KOPT-K1 (cell line): ENCODE results near the gene VTI1A.

Experiments used
- H3K27ac ChIP-seq: fragments of 200-600 bp; sonication (generic); 2 replicates; pipeline ENCODE4 v1.5.1; 2016; ENCODE audit warnings: antibody characterized with exemption, mild to moderate bottlenecking, low read depth, low read length; ENCODE audit not compliant: poor library complexity, severe bottlenecking
- H3K36me3 ChIP-seq: fragments of 200-600 bp; sonication (generic); 2 replicates; pipeline ENCODE4 v1.5.1; 2017; ENCODE audit warnings: antibody characterized with exemption, mild to moderate bottlenecking, low read length, moderate library complexity; ENCODE audit not compliant: insufficient read depth
- H3K9me3 ChIP-seq: fragments of 200-600 bp; sonication (generic); 2 replicates; pipeline ENCODE4 v1.5.1; 2017; ENCODE audit warnings: antibody characterized with exemption, low read length, mild to moderate bottlenecking; ENCODE audit not compliant: insufficient read depth, poor library complexity, severe bottlenecking

VTI1A gene

DNA sequence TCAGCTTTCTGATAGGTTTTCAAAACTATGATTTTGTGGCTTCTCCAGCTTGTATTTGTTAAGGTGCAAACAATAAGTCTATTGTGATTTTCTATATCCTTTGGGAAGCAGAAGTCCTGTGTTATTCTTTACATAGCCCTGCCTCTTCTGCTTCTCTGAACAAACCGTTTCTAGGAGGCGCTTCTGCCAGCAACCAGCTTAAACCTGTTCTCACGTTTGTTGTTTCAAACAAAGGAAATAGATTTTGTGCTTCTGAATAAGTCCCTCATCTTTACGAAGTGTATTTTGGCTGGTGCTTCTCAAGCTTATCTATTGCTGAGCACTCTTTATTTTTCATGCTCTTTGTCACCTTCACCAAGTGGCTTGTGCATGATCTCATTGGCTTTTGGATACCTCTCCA is 61.0 kb downstream of the VTI1A start:
- Histone ChIP-seq H3K36me3 (no peaks in the 10 kb centered on the region), H3K9me3 (no peaks in the 10 kb centered on the region), H3K27ac (no peak overlapping the region)

- Histone ChIP-seq H3K9me3 (no peaks in the 10 kb centered on the region), H3K36me3 (no peaks in the 10 kb centered on the region), H3K27ac (no peak overlapping the region)
Observed at GRCh38 chr10:112509558-112510291, 62.7 kb downstream of the VTI1A start.

GRCh38 chr10:112510384-112510783 is 63.4 kb downstream of the VTI1A start:
- Histone ChIP-seq H3K36me3 (no peaks in the 10 kb centered on the region), H3K9me3 (no peaks in the 10 kb centered on the region), H3K27ac (no peak overlapping the region)

GRCh38 chr10:112512294-112512693 is 65.3 kb downstream of the VTI1A start:
- H3K9me3 ChIP-seq: no peaks in the 10 kb centered on the region
- H3K27ac ChIP-seq: no peak overlapping the region
- no peaks in the 10 kb centered on the region for H3K36me3 ChIP-seq

DNA sequence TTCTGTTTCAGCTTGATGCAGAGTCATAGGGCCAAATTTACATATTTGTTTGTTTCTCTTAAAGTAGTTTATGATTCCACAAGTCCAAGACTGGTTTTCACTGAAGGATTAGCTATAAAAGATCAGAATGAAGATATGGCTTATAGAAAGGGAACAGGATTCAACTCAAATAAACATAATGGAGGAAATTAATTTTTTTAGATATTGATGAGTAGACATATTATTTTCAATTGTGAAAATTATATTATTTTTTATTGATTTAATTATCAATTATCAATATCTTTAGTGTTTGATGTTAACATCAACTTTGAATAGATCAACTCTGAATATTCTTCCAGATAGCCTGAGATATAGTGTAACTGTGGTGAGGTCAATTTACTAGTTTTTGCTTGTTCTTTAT is 68.1 kb downstream of the VTI1A start:
- H3K9me3 ChIP-seq: no peaks in the 10 kb centered on the region
- H3K27ac ChIP-seq: no peak overlapping the region
- no peaks in the 10 kb centered on the region for H3K36me3 ChIP-seq

- H3K36me3 ChIP-seq: no peaks in the 10 kb centered on the region
- no peak overlapping the region for H3K27ac ChIP-seq
- H3K9me3 ChIP-seq: no peaks in the 10 kb centered on the region
Observed at GRCh38 chr10:112515852-112516251, 68.8 kb downstream of the VTI1A start.

- Histone ChIP-seq H3K27ac (no peak overlapping the region), H3K36me3 (no peaks in the 10 kb centered on the region)
Observed at GRCh38 chr10:112517451-112517862, 70.4 kb downstream of the VTI1A start.

GRCh38 chr10:112519133-112519761 is 72.2 kb downstream of the VTI1A start:
- Histone ChIP-seq H3K9me3 (no peaks in the 10 kb centered on the region), H3K27ac (no peak overlapping the region), H3K36me3 (no peaks in the 10 kb centered on the region)

More at GRCh38 chr10:112517451-112517862, 70.4 kb downstream of the VTI1A start:
- H3K9me3 ChIP-seq: no peaks in the 10 kb centered on the region

- H3K9me3 ChIP-seq: no peaks in the 10 kb centered on the region
- no peaks in the 10 kb centered on the region for H3K36me3 ChIP-seq
- no peak overlapping the region for H3K27ac ChIP-seq
Observed at GRCh38 chr10:112520914-112521313, 73.9 kb downstream of the VTI1A start.

- Histone ChIP-seq H3K36me3 (no peaks in the 10 kb centered on the region), H3K27ac (no peak overlapping the region), H3K9me3 (no peaks in the 10 kb centered on the region)
Observed at GRCh38 chr10:112524641-112525040, 77.6 kb downstream of the VTI1A start.

- no peaks in the 10 kb centered on the region for H3K9me3 ChIP-seq
- no peaks in the 10 kb centered on the region for H3K36me3 ChIP-seq
- no peak overlapping the region for H3K27ac ChIP-seq
Observed at GRCh38 chr10:112525200-112525599, 78.2 kb downstream of the VTI1A start.

DNA sequence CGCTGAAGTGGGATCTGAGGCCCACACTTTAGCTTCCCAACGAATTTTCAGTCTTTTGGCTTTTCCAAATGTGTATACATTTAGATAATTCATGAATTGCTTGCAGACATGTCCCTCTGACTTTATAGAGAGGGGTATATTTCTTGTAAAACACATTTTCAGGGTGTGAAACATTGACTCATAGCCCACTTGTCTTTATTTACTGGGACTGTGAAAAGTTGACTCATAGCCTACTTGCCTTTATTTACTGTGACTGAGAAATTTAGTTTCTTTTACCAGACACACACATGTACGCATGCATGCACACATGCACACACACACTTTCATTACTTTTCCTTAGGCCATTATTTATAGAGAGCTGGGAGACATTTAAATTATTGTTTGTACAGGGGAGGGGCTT is 79.1 kb downstream of the VTI1A start:
- Histone ChIP-seq H3K36me3 (no peaks in the 10 kb centered on the region), H3K9me3 (no peaks in the 10 kb centered on the region), H3K27ac (no peak overlapping the region)

GRCh38 chr10:112526906-112527305 is 79.9 kb downstream of the VTI1A start:
- no peaks in the 10 kb centered on the region for H3K36me3 ChIP-seq
- no peak overlapping the region for H3K27ac ChIP-seq
- H3K9me3 ChIP-seq: no peaks in the 10 kb centered on the region

GRCh38 chr10:112528235-112528634 is 81.2 kb downstream of the VTI1A start:
- Histone ChIP-seq H3K9me3 (no peaks in the 10 kb centered on the region), H3K36me3 (no peaks in the 10 kb centered on the region), H3K27ac (no peak overlapping the region)

GRCh38 chr10:112531421-112531820 is 84.4 kb downstream of the VTI1A start:
- Histone ChIP-seq H3K9me3 (no peaks in the 10 kb centered on the region), H3K27ac (peak overlapping the region; percentile 41), H3K36me3 (no peaks in the 10 kb centered on the region)

- peak overlapping the region; percentile 41 for H3K27ac ChIP-seq
- no peaks in the 10 kb centered on the region for H3K9me3 ChIP-seq
- no peaks in the 10 kb centered on the region for H3K36me3 ChIP-seq
Observed at GRCh38 chr10:112532189-112532588, 85.2 kb downstream of the VTI1A start.
